HG02840 (cell line): Measurements from ENCODE around the gene ROR2.

Experiments used
- ATAC-seq: cut with Tn5 transposase; IDR thresholded peaks from one replicate; pipeline ENCODE4 v1.9.1; 2021; ENCODE audit warnings: mild to moderate bottlenecking, moderate library complexity, moderate number of reproducible peaks; ENCODE audit not compliant: unreplicated experiment, low FRiP score

ROR2 gene

GRCh38 chr9:91726406-91727100 is 223.5 kb downstream of the ROR2 start:
- no peak for ATAC-seq

DNA sequence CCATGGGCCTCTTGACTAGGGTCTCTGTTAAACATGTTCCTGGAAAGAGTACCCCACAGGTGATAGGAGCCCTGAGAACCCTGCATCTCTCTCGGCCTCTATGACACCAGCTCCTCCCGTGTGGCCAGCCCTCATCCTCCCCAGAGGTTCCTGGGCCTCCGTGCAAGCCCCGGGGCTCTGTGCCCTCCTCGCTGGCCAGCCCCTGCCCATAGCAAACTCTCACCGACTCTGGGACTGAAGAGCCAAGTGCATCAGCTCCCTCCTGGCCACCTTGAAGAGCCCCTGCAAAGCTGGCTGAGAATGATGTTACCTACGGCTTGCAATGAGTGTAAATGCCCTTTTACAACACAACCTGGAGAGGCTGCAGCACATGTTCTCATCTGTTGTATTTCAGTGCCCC is 224.4 kb downstream of the ROR2 start:
- ATAC-seq, result no peak

DNA sequence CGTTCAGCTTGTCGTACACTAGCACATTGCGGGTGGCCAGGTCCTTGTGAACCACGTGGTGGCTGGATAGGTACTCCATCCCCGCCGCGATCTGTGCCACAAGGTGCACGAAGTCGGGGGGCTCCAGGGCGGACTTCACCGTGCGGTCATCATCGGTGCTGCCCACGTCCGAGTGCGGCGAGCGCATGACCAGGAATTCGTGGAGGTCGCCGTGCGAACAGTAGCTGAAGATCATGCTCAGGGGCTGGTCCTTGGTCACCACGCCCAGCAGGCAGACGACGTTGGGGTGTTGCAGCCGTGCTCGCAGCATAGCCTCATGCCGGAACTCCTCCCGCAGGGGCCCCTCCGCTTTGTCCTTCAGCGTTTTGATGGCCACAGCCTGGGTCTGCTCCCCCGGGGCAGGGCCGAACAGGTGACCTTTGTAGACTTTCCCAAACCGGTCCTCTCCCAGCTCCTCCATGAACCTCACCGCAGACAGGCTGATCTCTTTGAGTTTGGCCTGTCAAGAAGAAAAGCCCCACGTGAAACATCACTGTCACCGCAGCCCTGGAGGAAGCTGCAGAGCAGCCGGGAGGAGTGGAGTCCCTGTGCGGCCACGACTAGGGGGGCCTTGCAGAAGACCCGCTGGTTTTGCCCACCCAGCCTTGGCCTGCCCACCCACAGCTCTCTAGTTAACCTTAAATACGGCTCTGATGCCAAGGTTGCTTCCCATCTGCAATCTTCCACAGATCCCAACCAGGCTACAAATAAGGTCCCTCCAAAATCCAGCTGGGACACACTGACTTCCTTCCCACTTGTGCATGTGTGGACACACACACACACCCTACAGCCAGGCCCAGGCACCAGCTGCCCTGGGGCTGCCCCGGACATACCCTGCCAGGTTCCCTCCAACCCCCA is 225.2 kb downstream of the ROR2 start:
- ATAC-seq, result no peak

GRCh38 chr9:91724068-91724440 is 226.0 kb downstream of the ROR2 start:
- no peak for ATAC-seq

- no peak for ATAC-seq
Observed at GRCh38 chr9:91723420-91724067, 226.5 kb downstream of the ROR2 start.

DNA sequence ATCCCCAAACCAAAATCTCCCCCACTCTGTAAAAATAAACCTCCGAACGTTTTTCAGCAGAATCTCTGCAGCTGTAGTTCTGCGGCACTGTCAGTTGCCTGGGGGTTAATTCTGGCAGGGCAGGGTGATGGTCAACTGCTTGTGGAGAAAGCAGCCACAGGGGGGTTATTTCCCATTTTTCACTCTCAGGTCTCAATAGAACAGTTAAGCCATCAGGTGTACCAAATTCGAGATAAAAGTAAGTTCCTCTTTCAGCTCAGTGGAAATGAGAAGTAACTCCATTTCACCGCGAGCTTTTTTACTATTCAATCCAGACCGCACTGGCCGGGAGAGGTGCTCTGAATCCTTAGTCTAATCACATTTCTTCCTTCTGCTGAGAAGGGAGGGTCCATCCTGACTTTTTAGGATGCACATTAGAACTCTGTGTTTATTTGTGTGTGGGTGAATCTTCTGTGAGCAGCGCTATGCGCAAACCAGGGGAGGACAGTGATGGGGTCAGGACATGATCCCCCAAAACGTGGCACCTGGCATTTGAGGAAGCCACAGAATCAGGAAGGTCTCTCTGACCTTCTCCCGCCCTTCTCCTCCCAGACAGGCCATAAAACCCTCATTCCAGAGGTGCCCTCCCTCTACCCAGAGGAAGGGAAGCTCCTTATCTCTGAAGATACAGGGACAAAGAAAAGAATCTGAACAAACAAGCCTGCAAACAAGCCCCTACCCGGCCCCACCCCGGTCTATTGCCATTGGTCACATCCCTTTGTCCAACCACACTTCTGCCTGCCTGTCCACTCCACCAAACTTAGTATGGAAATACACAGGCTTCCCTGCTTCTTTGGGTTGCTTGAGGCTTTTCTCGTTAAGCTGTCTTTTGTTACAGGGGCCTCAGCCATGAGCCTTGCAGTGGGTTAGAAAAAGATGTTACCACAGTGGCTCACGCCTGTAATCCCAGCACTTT is 229.0 kb downstream of the ROR2 start:
- ATAC-seq, result peak; percentile 75

DNA sequence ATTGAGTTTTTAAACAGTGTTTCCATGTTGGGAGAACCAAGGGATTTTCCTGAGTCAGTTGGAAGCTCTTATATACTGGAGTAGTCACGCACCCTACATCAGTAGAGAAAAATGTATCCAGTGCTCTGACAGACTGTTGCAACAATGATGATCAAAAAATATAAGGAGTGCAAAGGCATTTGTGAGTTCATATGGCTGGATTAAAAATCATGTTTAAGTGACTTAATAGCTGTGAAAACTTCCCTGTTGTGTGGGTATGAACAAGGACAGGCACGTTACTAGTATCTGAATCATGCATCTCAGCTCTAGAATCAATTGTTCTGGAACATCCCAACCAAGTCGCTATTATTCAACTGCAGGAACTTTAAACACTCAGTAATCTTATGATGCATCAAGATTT is 229.7 kb downstream of the ROR2 start:
- ATAC-seq, result no peak

- ATAC-seq, result no peak
Observed at GRCh38 chr9:91718071-91718470, 232.0 kb downstream of the ROR2 start.

GRCh38 chr9:91716815-91717214 is 233.2 kb downstream of the ROR2 start:
- no peak for ATAC-seq

DNA sequence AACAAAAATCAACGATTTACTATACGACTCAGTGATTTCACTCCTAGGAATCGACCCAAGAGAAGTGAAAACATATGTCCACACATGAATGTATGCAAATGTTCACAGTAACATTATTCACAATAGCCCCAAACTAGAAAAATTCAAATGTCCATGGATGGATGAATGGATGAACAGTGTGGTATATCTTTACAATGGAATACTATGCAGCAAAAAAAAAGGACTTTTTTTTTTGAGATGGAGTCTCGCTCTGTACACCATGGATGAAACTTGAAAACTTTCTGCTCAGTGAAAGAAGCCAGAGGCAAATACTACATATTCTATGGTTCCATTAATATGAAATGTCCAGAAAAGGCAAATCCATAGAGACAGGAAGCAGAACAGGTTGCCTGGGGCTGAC is 233.8 kb downstream of the ROR2 start:
- ATAC-seq, result no peak

DNA sequence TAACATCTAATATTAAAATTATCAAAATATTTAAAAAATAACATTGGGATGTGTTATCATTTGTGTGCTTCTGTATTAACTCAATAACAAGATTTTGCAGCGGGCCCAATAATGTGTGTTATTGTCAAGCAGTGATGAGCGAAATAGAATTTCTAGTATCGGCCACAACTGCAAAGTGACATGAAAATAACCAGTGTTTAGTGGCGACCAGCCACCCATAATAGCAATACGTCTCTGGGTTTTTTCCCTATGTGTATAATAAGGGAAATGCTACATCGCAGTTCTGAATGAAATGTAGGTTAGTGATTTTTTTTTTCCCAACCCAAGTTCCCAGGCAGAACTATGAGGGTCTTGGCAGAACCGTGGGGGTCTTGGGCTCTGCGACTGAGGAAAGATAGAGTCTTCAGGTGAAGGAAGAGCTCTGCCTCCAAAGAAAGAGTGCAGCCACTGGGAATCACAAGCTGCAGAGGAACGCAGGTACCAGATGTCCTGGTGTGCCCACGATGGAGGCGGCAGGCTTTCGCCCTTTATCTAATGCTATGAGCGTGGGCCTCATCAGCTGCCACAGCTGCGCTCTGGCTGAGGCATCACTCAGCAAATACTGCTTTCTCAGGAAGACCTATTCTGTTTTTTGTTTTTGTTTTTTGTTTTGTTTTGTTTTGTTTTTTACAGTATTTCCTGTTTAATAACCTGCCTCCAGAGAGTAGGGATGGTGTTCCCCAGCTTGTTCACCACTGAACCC is 235.0 kb downstream of the ROR2 start:
- no peak for ATAC-seq

DNA sequence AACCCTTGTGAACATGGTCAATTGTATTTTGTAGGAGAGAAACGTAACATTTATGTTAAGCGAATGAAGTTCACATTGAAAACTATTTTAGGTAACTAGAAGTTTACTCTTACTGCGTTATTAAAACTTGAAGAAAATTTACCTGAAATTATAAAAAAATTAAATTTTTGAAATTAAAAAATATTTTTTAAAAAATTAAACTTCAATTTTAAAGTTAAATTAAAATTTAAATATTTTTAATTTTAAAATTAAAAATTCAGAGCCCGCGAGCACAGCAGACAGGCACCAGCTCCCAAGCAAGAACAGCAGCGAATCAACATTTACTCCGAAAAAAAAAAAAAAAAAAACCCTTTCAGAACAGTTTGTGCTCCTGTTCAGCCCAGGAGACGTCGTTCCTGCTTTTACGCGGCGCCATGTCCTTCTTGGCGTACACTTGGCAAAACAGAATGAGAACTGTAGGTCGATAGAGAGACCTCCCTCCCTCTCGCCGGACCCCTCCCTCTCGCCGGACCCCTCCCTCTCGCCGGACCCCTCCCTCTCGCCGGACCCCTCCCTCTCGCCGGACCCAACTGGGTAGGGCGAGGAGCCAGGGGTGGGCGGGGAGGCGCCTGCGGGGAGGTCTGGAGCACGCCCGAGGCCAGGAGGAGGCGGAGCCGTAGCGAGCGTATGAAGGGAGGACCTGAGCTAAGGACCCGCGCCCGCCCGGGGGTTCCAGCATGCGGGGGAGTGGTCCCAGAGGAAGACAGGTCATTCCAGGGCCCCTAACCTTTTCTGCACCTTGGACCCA is 235.8 kb downstream of the ROR2 start:
- ATAC-seq, result no peak

DNA sequence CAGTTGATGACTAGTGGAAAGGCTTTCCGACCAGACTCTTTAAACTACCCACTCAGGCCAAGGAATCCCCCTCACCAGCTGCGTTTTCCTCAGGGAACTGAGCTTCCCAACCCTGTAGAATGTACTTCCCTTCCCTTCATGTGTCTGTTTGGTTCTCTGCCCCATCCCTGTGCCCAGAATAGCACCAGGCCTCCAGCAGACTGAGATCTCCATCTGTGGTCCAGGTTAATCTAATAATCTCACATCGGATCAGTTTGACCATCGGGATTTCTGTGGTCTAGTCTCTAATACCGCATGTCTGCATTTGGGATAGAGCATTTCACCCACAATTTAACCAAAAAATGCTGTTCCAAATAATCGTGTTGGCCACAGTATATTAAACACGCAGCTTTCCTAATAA is 237.2 kb downstream of the ROR2 start:
- no peak for ATAC-seq

GRCh38 chr9:91711755-91712601 is 238.1 kb downstream of the ROR2 start:
- ATAC-seq, result peak; percentile 82

DNA sequence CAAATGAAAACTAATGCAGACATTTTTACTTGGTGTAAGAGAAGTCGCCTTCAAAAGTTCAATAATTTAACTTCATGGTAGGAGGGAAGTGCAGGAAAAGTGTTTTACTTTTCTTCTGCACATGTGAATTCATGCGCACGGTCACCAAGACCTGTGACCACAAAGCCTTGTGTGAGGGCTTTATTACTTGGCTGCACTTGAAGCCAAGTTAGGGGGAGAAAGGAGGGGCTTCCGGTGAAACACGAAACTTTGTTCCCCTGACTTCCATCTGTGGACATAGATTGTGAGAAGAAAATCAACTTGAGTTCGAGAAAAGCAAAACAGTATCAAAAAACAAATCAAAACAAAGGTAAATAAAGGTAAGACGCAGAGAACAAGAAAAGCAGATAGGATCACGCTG is 239.9 kb downstream of the ROR2 start:
- no peak for ATAC-seq

DNA sequence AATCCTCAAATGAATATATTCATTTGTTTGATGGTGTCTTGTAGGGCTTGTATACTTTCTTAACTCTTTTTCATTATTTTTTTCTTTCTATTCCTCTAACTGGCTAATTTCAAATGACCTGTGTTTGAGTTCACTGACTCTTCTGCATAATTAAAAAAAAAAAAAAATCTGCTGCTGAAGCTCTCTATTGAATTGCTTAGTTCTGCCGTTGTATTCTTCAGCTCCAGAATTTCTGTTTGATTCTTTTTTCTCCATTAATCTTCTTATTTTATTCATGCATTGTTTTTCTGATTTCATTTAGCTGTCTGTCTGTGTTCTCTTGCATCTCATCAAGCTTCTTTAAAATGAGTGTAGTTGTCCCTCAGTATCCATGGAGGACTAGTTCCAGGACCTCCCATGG is 244.6 kb downstream of the ROR2 start:
- no peak for ATAC-seq

DNA sequence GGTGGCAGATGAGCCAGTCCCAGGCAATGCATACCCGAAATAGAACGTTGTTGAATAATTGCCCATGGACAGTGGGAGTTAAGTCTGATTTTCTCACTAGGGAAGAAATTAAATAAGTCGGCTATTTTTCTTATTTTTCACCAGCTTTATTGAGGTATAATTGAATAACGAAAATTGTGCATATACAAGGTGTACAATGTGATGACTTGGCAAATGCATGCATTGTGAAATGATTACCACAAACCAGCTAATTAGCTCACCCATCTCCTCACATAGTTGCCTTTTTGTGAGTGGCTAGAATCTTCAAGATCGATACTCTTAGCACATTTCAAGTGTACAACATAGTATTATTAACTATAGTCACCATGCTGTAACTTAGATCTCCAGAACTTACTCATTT is 249.6 kb downstream of the ROR2 start:
- ATAC-seq, result no peak

DNA sequence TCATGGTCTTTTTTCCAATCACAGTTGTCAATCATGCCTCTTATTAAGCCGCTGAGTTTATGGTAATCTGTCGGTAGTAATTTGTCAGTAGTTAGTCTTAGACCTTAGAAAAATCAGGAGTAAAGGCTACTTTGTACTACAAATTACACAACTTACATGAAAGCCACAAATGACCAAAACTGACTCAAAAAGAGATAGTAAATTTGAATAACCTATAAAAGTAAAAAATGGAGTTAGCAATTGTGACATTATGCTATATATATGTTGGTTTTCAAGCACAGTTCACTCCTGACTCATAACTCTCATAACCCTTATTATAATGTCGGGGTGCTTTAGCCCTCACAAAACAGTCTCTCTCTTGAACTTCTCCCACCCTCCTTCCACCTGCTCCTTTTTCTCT is 251.8 kb downstream of the ROR2 start:
- ATAC-seq, result no peak
